Endodermal cell (in vitro differentiated cells): Measurements from ENCODE around the gene EFCAB14. TPM values are rescaled to one million over a fixed set of nuclear protein-coding genes. Genes with fewer than 3 reads are reported as not detected.

Source experiments
- DNase-seq: peaks from one replicate; pipeline ENCODE4 v3.0.0-alpha.2; 2017
- H3K27ac ChIP-seq: 2 replicates; pipeline ENCODE4 v1.5.1; 2013; ENCODE audit warnings: mild to moderate bottlenecking, low read depth, low read length, moderate library complexity
- H3K27me3 ChIP-seq: 2 replicates; pipeline ENCODE4 v1.6.1; 2013; ENCODE audit warnings: mild to moderate bottlenecking, low read length, moderate library complexity; ENCODE audit not compliant: insufficient read depth, control insufficient read depth, poor library complexity, severe bottlenecking
- H3K36me3 ChIP-seq: 2 replicates; pipeline ENCODE4 v1.7.0; 2013; ENCODE audit warnings: mild to moderate bottlenecking, low read length, moderate library complexity; ENCODE audit not compliant: control insufficient read depth, insufficient read depth
- H3K4me1 ChIP-seq: one replicate; pipeline ENCODE4 v1.7.0; 2013; ENCODE audit warnings: low read length; ENCODE audit not compliant: control insufficient read depth, insufficient read depth
- H3K4me3 ChIP-seq: 2 replicates; pipeline ENCODE4 v1.5.1; 2013; ENCODE audit warnings: mild to moderate bottlenecking, low read length, moderate library complexity
- H3K9ac ChIP-seq: 2 replicates; pipeline ENCODE4 v1.6.1; 2013; ENCODE audit warnings: mild to moderate bottlenecking, low read length, moderate library complexity; ENCODE audit not compliant: poor library complexity, severe bottlenecking; ENCODE audit errors: extremely low read depth
- H3K9me3 ChIP-seq: 2 replicates; pipeline ENCODE4 v1.6.1; 2013; ENCODE audit warnings: mild to moderate bottlenecking, low read length, moderate library complexity; ENCODE audit not compliant: control insufficient read depth
- H3K27ac Mint-ChIP-seq: 2 replicates; pipeline ENCODE4 v1.8.0; 2020; ENCODE audit warnings: mixed read lengths
- H3K27me3 Mint-ChIP-seq: 2 replicates; pipeline ENCODE4 v1.8.0; 2021; ENCODE audit warnings: mild to moderate bottlenecking, mixed read lengths; ENCODE audit not compliant: insufficient read depth
- H3K36me3 Mint-ChIP-seq: 2 replicates; pipeline ENCODE4 v1.8.0; 2020; ENCODE audit warnings: low read depth, mixed read lengths
- H3K4me1 Mint-ChIP-seq: 2 replicates; pipeline ENCODE4 v1.8.0; 2020; ENCODE audit warnings: mixed read lengths
- H3K4me3 Mint-ChIP-seq: 2 replicates; pipeline ENCODE4 v1.8.0; 2020; ENCODE audit warnings: mild to moderate bottlenecking, moderate library complexity, mixed read lengths
- H3K9me3 Mint-ChIP-seq: 2 replicates; pipeline ENCODE4 v1.8.0; 2020; ENCODE audit warnings: mild to moderate bottlenecking, mixed read lengths
- CTCF ChIP-seq: fragments of 200-600 bp; sonication (generic); conservative IDR thresholded peaks from 2 replicates; pipeline ENCODE4 v1.5.0; 2021; ENCODE audit warnings: antibody characterized with exemption, mild to moderate bottlenecking
- WGBS, 2 experiments: methylation state at CpG; one replicate each; pipeline versions ENCODE4 v1.1.5 to v1.1.7; 2013; ENCODE audit warnings: missing lambda C conversion rate in 2 of 2, mixed read lengths in 1 of 2; ENCODE audit not compliant: insufficient coverage in 1 of 2, insufficient read length in 1 of 2; 5-methylcytosine and 5-hydroxymethylcytosine counted together
- total RNA-seq, 2 donors: library from RNA; stranded (reverse); fragmentation: NEBNext Ultra II Directional in 1 of 2; extraction: Animal tissue kit (Norgen Biotek cat#: 25700) in 1 of 2; gene quantifications; 2 replicates in 1 of 2; 3 replicates in 1 of 2; pipeline ENCODE4 v1.2.1, GENCODE V29; 2021

Gene EFCAB14
- total RNA-seq, 2 donors from 2014 or later, result 82.7 to 83.4 TPM

DNA sequence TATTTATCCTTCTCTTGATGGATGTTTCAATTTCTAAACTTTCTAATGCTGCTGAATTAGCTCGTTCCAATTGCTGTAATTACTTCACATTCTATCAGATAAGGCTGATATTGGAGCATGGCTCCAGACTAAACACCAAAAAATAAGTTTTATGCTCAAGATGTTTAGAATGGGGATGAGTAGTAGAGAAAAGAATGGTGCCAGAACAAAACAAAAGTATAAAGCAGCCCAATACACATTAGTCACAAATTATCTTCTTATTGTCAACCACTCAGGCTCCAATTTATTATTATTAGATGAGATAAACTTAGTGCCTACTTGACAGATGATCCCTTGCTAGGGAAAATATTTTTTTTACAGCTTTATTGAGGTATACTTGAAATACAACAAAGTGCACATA, 72.6 kb downstream of the EFCAB14 start:
- no peaks in the 10 kb centered on the region for H3K27me3 ChIP-seq
- Mint-ChIP-seq H3K27ac (no peak overlapping the region), H3K4me1 (no peaks in the 10 kb centered on the region)

GRCh38 chr1:46645815-46646214, 73.1 kb downstream of the EFCAB14 start:
- Mint-ChIP-seq H3K27ac (no peak overlapping the region), H3K4me1 (no peaks in the 10 kb centered on the region), H3K4me3 (no peak overlapping the region), H3K27me3 (no peaks in the 10 kb centered on the region), H3K9me3 (peaks cover 23% of the 10 kb centered on the region), H3K36me3 (peaks cover 49% of the 10 kb centered on the region)
- Histone ChIP-seq H3K36me3 (peaks cover 68% of the 10 kb centered on the region), H3K27me3 (no peaks in the 10 kb centered on the region), H3K4me1 (no peaks in the 10 kb centered on the region), H3K9ac (no peak overlapping the region), H3K4me3 (no peak overlapping the region), H3K9me3 (peaks cover 40% of the 10 kb centered on the region), H3K27ac (no peak overlapping the region)
- WGBS, 2 experiments, result 98 to 100% methylated on average over 1 to 4 of the region's 4 CpGs
- DNase-seq, result no peak
- TF ChIP-seq CTCF, result no peak

More for the DNA sequence above, 72.6 kb downstream of the EFCAB14 start:
- Histone ChIP-seq H3K4me1 (no peaks in the 10 kb centered on the region), H3K9ac (no peak overlapping the region), H3K9me3 (peaks cover 40% of the 10 kb centered on the region), H3K27ac (no peak overlapping the region), H3K4me3 (no peak overlapping the region), H3K36me3 (peaks cover 68% of the 10 kb centered on the region)
- no peak for DNase-seq
- 93% methylated on average over 1 of the region's 1 CpG; no CpG with 5 or more reads in 1 of the 2 experiments for WGBS, 2 experiments
- Mint-ChIP-seq H3K9me3 (peaks cover 23% of the 10 kb centered on the region), H3K27me3 (no peaks in the 10 kb centered on the region), H3K36me3 (peaks cover 52% of the 10 kb centered on the region), H3K4me3 (no peak overlapping the region)
- TF ChIP-seq CTCF, result no peak

DNA sequence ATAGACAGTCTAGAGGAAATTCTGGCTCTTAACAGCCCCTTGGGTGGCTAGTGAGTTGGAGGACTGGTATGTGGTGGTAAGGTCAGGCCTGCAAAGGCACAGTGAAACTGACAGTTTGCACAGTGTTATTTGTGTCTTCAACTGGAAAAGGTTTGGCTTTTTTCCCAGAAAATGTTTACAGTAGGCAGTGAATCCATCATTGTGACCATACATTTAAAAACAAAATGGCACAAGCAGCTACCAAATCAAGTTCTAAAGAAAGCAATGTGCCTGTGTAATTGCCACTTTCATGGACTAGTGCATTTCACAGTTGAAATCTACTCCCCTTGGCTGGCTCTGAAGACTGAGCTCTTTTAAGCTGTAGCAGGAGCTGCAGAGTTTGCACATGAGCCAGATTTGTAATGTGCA, 75.5 kb downstream of the EFCAB14 start:
- peaks cover 47% of the 10 kb centered on the region for H3K36me3 ChIP-seq
- no peak overlapping the region for H3K9ac ChIP-seq
- H3K4me1 Mint-ChIP-seq, result no peaks in the 10 kb centered on the region
- no peak for TF ChIP-seq CTCF
- no peaks in the 10 kb centered on the region for H3K4me1 ChIP-seq
- H3K9me3 ChIP-seq, result peaks cover 15% of the 10 kb centered on the region
- peaks cover 38% of the 10 kb centered on the region for H3K36me3 Mint-ChIP-seq
- H3K27me3 ChIP-seq, result no peaks in the 10 kb centered on the region
- DNase-seq, result no peak
- no peak overlapping the region for H3K4me3 ChIP-seq
- H3K4me3 Mint-ChIP-seq, result no peak overlapping the region
- H3K27ac ChIP-seq, result no peak overlapping the region
- no peak overlapping the region for H3K27ac Mint-ChIP-seq
- no peaks in the 10 kb centered on the region for H3K27me3 Mint-ChIP-seq
- H3K9me3 Mint-ChIP-seq, result peaks cover 1% of the 10 kb centered on the region
